ENCODE data around the gene GGN. TPM values are rescaled to one million over a fixed set of nuclear protein-coding genes. Genes with fewer than 3 reads are reported as not detected.
A peak's percentile ranks its signal among the peaks of the same experiment; 100 is the strongest.

The GGN gene
- total and polyA plus RNA-seq, 9 of the 15 experiments (the other 6 are each of a cell fraction or from before 2014, with no cell fraction given), result 0.15 to 0.33 TPM; not detected in 7

DNA sequence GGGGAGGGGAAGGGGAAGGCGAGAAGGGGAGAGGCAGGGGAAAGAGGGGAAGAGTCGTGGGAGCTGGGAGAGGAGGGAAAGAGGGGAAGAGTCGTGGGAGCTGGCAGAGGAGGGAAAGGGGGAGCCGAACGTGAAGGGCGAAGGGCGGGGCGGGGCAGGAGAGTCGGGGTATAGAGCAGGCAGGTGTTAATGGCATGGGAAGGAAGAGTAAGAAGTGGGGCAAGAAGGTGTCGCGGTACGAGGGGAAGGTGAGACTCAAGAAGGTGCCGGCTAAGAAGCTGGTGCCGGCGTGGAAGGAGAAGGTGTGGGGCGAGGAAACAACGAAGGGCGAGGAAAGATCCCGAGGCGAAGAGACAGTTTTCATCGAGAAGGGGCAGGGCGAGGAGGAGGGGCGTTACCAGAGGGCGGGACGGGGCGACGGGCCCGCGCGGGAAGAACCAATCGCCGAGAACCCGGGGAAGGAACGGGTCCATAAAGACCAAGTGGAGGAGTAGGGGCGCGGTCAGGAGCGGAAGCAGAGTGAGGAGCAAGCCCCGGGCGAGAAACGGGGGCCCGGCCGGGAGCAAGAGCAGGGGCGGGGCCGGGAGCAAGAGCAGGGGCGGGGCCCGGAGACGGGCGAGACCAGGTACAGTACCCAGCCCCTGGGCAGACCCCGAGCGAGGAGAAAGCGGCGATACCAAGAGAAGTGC is 51.7 kb downstream of the GGN start (continued):
- TF ChIP-seq YBX1 (IDR thresholded peaks at IDR 0.05) (no peak), PYGO2 (tag; IDR thresholded peaks at IDR 0.05) (no peak), ZBTB11 (CRISPR knock-in tag; IDR thresholded peaks at IDR 0.05) (no peak), GABPB2 (CRISPR knock-in tag; conservative IDR thresholded peaks at IDR 0.05) (no peak), BCOR (IDR thresholded peaks at IDR 0.05) (no peak; the same call in 1 of the 2 replicates), SRSF7 (optimal IDR thresholded peaks at IDR 0.05; ENCODE audit: low read depth, low read length) (no peak), SMARCE1 (IDR thresholded peaks at IDR 0.05) (no peak), ZNF354B (CRISPR knock-in tag; IDR thresholded peaks at IDR 0.05) (no peak), BHLHE40 (IDR thresholded peaks at IDR 0.05; ENCODE audit: low read length) (no peak), MECOM (CRISPR knock-in tag; IDR thresholded peaks at IDR 0.05) (no peak), GTF2F1 (IDR thresholded peaks at IDR 0.05; ENCODE audit: low read depth, low read length) (no peak), CTCFL (IDR thresholded peaks at IDR 0.05; ENCODE audit: borderline replicate concordance, insufficient read depth, low read depth, low read length, poor library complexity, severe bottlenecking) (no peak), KDM1A (IDR thresholded peaks at IDR 0.05) (no peak), NR2C1 (IDR thresholded peaks at IDR 0.05) (no peak), NR2C1 (tag; IDR thresholded peaks at IDR 0.05) (no peak), ATF2 (CRISPR knock-in tag; IDR thresholded peaks at IDR 0.05) (no peak), HMGN3 (IDR thresholded peaks at IDR 0.05; ENCODE audit: borderline replicate concordance, extremely low read depth, insufficient read length, low read depth, low read length) (peak; percentile 25)
- TF ChIP-seq, protein P1, sequence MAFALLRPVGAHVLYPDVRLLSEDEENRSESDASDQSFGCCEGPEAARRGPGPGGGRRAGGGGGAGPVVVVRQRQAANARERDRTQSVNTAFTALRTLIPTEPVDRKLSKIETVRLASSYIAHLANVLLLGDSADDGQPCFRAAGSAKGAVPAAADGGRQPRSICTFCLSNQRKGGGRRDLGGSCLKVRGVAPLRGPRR (CRISPR knock-in tag; IDR thresholded peaks at IDR 0.05), result no peak
- TF ChIP-seq, protein P2, sequence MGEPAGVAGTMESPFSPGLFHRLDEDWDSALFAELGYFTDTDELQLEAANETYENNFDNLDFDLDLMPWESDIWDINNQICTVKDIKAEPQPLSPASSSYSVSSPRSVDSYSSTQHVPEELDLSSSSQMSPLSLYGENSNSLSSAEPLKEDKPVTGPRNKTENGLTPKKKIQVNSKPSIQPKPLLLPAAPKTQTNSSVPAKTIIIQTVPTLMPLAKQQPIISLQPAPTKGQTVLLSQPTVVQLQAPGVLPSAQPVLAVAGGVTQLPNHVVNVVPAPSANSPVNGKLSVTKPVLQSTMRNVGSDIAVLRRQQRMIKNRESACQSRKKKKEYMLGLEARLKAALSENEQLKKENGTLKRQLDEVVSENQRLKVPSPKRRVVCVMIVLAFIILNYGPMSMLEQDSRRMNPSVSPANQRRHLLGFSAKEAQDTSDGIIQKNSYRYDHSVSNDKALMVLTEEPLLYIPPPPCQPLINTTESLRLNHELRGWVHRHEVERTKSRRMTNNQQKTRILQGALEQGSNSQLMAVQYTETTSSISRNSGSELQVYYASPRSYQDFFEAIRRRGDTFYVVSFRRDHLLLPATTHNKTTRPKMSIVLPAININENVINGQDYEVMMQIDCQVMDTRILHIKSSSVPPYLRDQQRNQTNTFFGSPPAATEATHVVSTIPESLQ (CRISPR knock-in tag; IDR thresholded peaks at IDR 0.05), result 0 out of 2 replicates have a peak, but pooled peaks have one; percentile 40

Measured in K562 (cell line).